ENCODE results near the gene TNP2. TPM values are rescaled to one million over a fixed set of nuclear protein-coding genes. Genes with fewer than 3 reads are reported as not detected.

The TNP2 gene
- total and polyA plus RNA-seq, 2 of the 4 experiments (the other 2 are of a cell fraction), result not detected

- Histone ChIP-seq H3K4ac (ENCODE audit: low read depth, low read length) (peak overlapping the region; percentile 84), H3K27me3 (ENCODE audit: control insufficient read depth, insufficient read depth, low read length) (no peaks in the 10 kb centered on the region), H3K18ac (ENCODE audit: low read depth, low read length) (peak overlapping the region; percentile 5; the same call in 1 of the 2 replicates), H2AFZ (replicated peaks; ENCODE audit: low read length, poor library complexity) (no peak overlapping the region), H3K9me3 (ENCODE audit: control insufficient read depth, insufficient read depth, low read length) (no peaks in the 10 kb centered on the region), H4K8ac (ENCODE audit: low read depth in 2 of 2, low read length in 2 of 2) (peak overlapping the region in 1 of 2 experiments; percentile 51; a peak in 1 of 4 replicates), H3K79me1 (ENCODE audit: low read depth in 1 of 2, low read length in 2 of 2) (peaks cover 0 to 5% of the 10 kb centered on the region in 2 experiments; a peak in 2 of 4 replicates), H3K4me3 (ENCODE audit: insufficient read depth, low read depth, low read length) (no peak overlapping the region), H2BK20ac (ENCODE audit: low read depth, low read length) (peak overlapping the region; percentile 59; the same call in 1 of the 2 replicates), H3K23ac (ENCODE audit: low read depth, low read length) (no peak overlapping the region), H3K36me3 (ENCODE audit: control insufficient read depth, insufficient read depth, low read length) (no peaks in the 10 kb centered on the region), H2BK5ac (ENCODE audit: low read depth, low read length, poor library complexity, severe bottlenecking) (no peak overlapping the region), H2AK5ac (ENCODE audit: low read depth, low read length) (peak overlapping the region; percentile 48; the same call in 1 of the 2 replicates), H4K20me1 (ENCODE audit: insufficient read depth, low read length) (no peaks in the 10 kb centered on the region), H3K9ac (ENCODE audit: low read depth, low read length) (no peak overlapping the region), H3K27ac (ENCODE audit: insufficient read depth, low read length) (no peak overlapping the region), H3K4me1 (ENCODE audit: control insufficient read depth, insufficient read depth, low read length) (peaks cover 24% of the 10 kb centered on the region), H4K5ac (ENCODE audit: low read depth, low read length) (peak overlapping the region; percentile 5; the same call in 1 of the 2 replicates), H2AK9ac (replicated peaks; ENCODE audit: low read depth, low read length, poor library complexity) (peak overlapping the region; percentile 30), H3K9me1 (ENCODE audit: insufficient read depth, low read length) (peaks cover 18% of the 10 kb centered on the region), H4K91ac (ENCODE audit: insufficient read depth, low read depth, low read length) (peak overlapping the region; percentile 52), H3K56ac (ENCODE audit: extremely low read depth, insufficient read depth, low read length) (no peak overlapping the region), H3K4me2 (ENCODE audit: low read depth, low read length) (no peak overlapping the region), H3K14ac (replicated peaks; ENCODE audit: low read depth, low read length) (0 out of 2 replicates have a peak overlapping the region, but pooled peaks have one; percentile 74), H2BK120ac (ENCODE audit: low read depth, low read length) (peak overlapping the region; percentile 75), H2BK15ac (ENCODE audit: low read depth, low read length) (peak overlapping the region; percentile 60; the same call in 2 of the 3 replicates)
- DNase-seq (no peak), ATAC-seq (ENCODE audit: low read depth) (no peak)
- ChIA-PET POLR2A (ENCODE audit: unreplicated experiment) (interaction anchor here (1.2 kb wide), 1 partner anchor 55 kb away, joined by 4 read pairs; the partner anchor contains the start of gene SOCS1), CTCF (interaction anchor here (0.7 kb wide), 1 partner anchor 27 kb away, joined by 3 read pairs; no protein-coding TSS in a partner anchor)
- WGBS, 2 experiments (ENCODE audit: extremely low coverage in 2 of 2, insufficient read length in 1 of 2), result no CpG with 5 or more reads among the region's 10 CpGs
- intact Hi-C loops (cut with micrococcal nuclease), result no loop called here
- BruUV-seq (replicated peaks), result no TSS peak
- in situ Hi-C loops (cut with MboI; ENCODE audit: low sequenced_read_pairs), result no loop called here
- dilution Hi-C loops (cut with HindIII; ENCODE audit: low sequenced_read_pairs, unreplicated experiment), result no loop called here
- TF ChIP-seq FOS (IDR thresholded peaks at IDR 0.05; ENCODE audit: low read depth, low read length) (no peak), CHD1 (IDR thresholded peaks at IDR 0.05; ENCODE audit: low read depth, low read length) (no peak), MXI1 (IDR thresholded peaks at IDR 0.05; ENCODE audit: borderline replicate concordance, low read depth, low read length) (no peak), BHLHE40 (IDR thresholded peaks at IDR 0.05; ENCODE audit: low read depth, low read length) (no peak), NFE2L2 (IDR thresholded peaks at IDR 0.05; ENCODE audit: low read depth, low read length) (no peak), SMC3 (IDR thresholded peaks at IDR 0.05; ENCODE audit: low read depth, low read length) (no peak), RAD21 (IDR thresholded peaks at IDR 0.05; ENCODE audit: low read length) (no peak), RFX5 (IDR thresholded peaks at IDR 0.05; ENCODE audit: low read depth, low read length) (no peak), MAZ (IDR thresholded peaks at IDR 0.05; ENCODE audit: borderline replicate concordance, low read depth, low read length) (no peak), RCOR1 (IDR thresholded peaks at IDR 0.05; ENCODE audit: insufficient replicate concordance, low read length) (no peak), CEBPB (IDR thresholded peaks at IDR 0.05; ENCODE audit: low read depth, low read length) (no peak), MAFK (IDR thresholded peaks at IDR 0.05; ENCODE audit: low read depth, low read length) (no peak), CTCF (conservative IDR thresholded peaks at IDR 0.05; ENCODE audit: low read depth, low read length) (no peak), USF2 (IDR thresholded peaks at IDR 0.05; ENCODE audit: low read depth, low read length) (no peak), ELK1 (IDR thresholded peaks at IDR 0.05; ENCODE audit: borderline replicate concordance, low read depth, low read length) (no peak)
Observed at GRCh38 chr16:11310997-11311561, 42.0 kb upstream of the TNP2 start.
